Adrenal gland (tissue), 5 donors: ENCODE data around the gene CCDC174.

Experiments used
- POLR2A ChIP-seq, 2 donors: fragments of 450-650 bp; IDR thresholded peaks; one replicate each; pipeline ENCODE4 v1.6.1; 2017; ENCODE audit warnings: antibody characterized with exemption in 2 of 2, mild to moderate bottlenecking in 2 of 2, moderate library complexity in 1 of 2
- TF ChIP-seq, protein P1 (sequence below), 6 experiments: fragments of 450-650 bp in 4 of 6; fragments of 200-600 bp in 2 of 6; sonication (generic) in 1 of 6; IDR thresholded peaks; 1 replicate in 5 of 6; 2 replicates in 1 of 6; pipeline versions ENCODE4 v1.5.1 to v1.8.0; 2016 to 2021; ENCODE audit warnings: antibody characterized with exemption in 6 of 6, mild to moderate bottlenecking in 2 of 6, moderate library complexity in 1 of 6
- donor health status: DM: no; HTN: no; CAD: no.

DNA sequence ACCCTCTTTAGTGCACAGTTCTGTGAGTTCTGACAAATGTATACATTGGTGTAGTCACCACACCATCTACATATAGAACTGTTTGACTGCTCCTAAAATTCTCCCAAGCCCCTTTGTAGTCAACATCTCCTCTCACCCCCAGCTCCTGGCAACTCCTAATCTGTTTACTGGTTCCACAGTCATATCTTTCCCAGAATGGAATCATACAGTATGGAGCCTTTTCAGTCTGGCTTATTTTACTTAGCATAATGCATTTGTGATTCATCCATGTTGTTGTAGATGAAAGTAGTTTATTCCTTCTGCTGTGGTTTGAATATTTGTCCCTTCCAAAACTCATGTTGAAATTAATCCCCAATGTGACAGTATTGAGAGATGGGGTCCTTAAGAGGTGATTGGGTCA, 41.6 kb upstream of the CCDC174 start:
- TF ChIP-seq, protein P1, sequence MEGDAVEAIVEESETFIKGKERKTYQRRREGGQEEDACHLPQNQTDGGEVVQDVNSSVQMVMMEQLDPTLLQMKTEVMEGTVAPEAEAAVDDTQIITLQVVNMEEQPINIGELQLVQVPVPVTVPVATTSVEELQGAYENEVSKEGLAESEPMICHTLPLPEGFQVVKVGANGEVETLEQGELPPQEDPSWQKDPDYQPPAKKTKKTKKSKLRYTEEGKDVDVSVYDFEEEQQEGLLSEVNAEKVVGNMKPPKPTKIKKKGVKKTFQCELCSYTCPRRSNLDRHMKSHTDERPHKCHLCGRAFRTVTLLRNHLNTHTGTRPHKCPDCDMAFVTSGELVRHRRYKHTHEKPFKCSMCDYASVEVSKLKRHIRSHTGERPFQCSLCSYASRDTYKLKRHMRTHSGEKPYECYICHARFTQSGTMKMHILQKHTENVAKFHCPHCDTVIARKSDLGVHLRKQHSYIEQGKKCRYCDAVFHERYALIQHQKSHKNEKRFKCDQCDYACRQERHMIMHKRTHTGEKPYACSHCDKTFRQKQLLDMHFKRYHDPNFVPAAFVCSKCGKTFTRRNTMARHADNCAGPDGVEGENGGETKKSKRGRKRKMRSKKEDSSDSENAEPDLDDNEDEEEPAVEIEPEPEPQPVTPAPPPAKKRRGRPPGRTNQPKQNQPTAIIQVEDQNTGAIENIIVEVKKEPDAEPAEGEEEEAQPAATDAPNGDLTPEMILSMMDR (IDR thresholded peaks at IDR 0.05): no peak
- no peak for TF ChIP-seq POLR2A (IDR thresholded peaks at IDR 0.05)
